Endothelial cell of umbilical vein (primary cell): Measurements from ENCODE around the gene OSTM1. TPM values are rescaled to one million over a fixed set of nuclear protein-coding genes. Genes with fewer than 3 reads are reported as not detected.

Experiments
- BruUV-seq: library from RNA; stranded (reverse); fragments of 400-500 nt; replicated peaks from 2 replicates; lab custom pipeline; 2021; lab: Mats Ljungman, UMichigan
- CTCF ChIA-PET: fragments of 300-600, 350-600 bp; sonication (Branson Sonifier 250); formaldehyde crosslinking; loops from one replicate; lab custom pipeline; 2021; ENCODE audit warnings: antibody characterized with exemption, inconsistent platforms; lab: Charles Lee
- POLR2A ChIA-PET: fragments of 300-600, 350-600 bp; sonication (Branson Sonifier 250); formaldehyde crosslinking; loops from one replicate; lab custom pipeline; 2021; ENCODE audit warnings: antibody characterized with exemption, inconsistent platforms; lab: Charles Lee
- DNase-seq: peaks from one replicate; pipeline ENCODE4 v3.0.0-alpha.2; 2011; ENCODE audit warnings: low read depth, low spot score
- FAIRE-seq: peaks from 2 replicates; lab custom pipeline; 2011; peaks lifted over from hg19 to GRCh38; lab: Jason Lieb, UNC
- H2AFZ ChIP-seq: 2 replicates; pipeline ENCODE4 v1.6.0; 2012; ENCODE audit warnings: low read depth, low read length, control low read depth, inconsistent platforms
- H3K27ac ChIP-seq: 2 replicates; pipeline ENCODE4 v1.5.1; 2011; ENCODE audit warnings: low read depth, mild to moderate bottlenecking, control low read depth, low read length, moderate library complexity; ENCODE audit not compliant: insufficient read depth
- H3K27me3 ChIP-seq, 2 experiments: 2 replicates each; pipeline versions ENCODE4 v1.6.0 to v1.6.1; 2011; ENCODE audit warnings: low read length in 2 of 2, mixed read lengths in 1 of 2; ENCODE audit not compliant: control insufficient read depth in 2 of 2, insufficient read depth in 2 of 2
- H3K36me3 ChIP-seq, 2 experiments: 2 replicates in 1 of 2; 3 replicates in 1 of 2; pipeline ENCODE4 v1.5.1; 2011; ENCODE audit warnings: low read length in 2 of 2, mild to moderate bottlenecking in 1 of 2, moderate library complexity in 1 of 2; ENCODE audit not compliant: control insufficient read depth in 2 of 2, insufficient read depth in 2 of 2; ENCODE audit errors: extremely low read depth in 1 of 2
- H3K4me1 ChIP-seq: 3 replicates; pipeline ENCODE4 v1.5.1; 2011; ENCODE audit warnings: mild to moderate bottlenecking, low read length; ENCODE audit not compliant: control insufficient read depth, insufficient read depth; ENCODE audit errors: extremely low read depth
- H3K4me2 ChIP-seq: 2 replicates; pipeline ENCODE4 v1.6.1; 2011; ENCODE audit warnings: low read length, control low read depth, mixed read lengths; ENCODE audit not compliant: insufficient read depth
- H3K4me3 ChIP-seq, 3 experiments: fragments of 200-600 bp in 1 of 3; sonication (generic), shearing (Covaris generic) in 1 of 3; replicated peaks in 1 of 3; 2 replicates each; pipeline ENCODE4 v1.5.1; 2011 to 2016; ENCODE audit warnings: control low read depth in 3 of 3, low read length in 3 of 3, mild to moderate bottlenecking in 2 of 3, inconsistent platforms in 1 of 3, low read depth in 1 of 3, moderate library complexity in 1 of 3; ENCODE audit not compliant: insufficient read depth in 1 of 3
- H3K79me2 ChIP-seq: 2 replicates; pipeline ENCODE4 v1.6.0; 2012; ENCODE audit warnings: low read length, inconsistent platforms; ENCODE audit not compliant: control insufficient read depth, insufficient read depth
- H3K9ac ChIP-seq: replicated peaks from 2 replicates; pipeline ENCODE3; 2011; ENCODE audit warnings: low read length, control low read depth; ENCODE audit not compliant: insufficient read depth; ENCODE audit errors: extremely low read depth
- H3K9me1 ChIP-seq: replicated peaks from 3 replicates; pipeline ENCODE4 v1.6.0; 2011; ENCODE audit warnings: mild to moderate bottlenecking, low read length; ENCODE audit not compliant: control insufficient read depth, insufficient read depth; ENCODE audit errors: extremely low read depth
- H3K9me3 ChIP-seq: replicated peaks from 2 replicates; pipeline ENCODE4 v1.5.1; 2012; ENCODE audit warnings: low read length, inconsistent platforms; ENCODE audit not compliant: control insufficient read depth, insufficient read depth
- H4K20me1 ChIP-seq: replicated peaks from 2 replicates; pipeline ENCODE3; 2011; ENCODE audit warnings: mild to moderate bottlenecking, low read length; ENCODE audit not compliant: control insufficient read depth, insufficient read depth; ENCODE audit errors: extremely low read depth
- EZH2 ChIP-seq: IDR thresholded peaks from 2 replicates; pipeline ENCODE4 v1.6.1; 2012; ENCODE audit warnings: borderline replicate concordance, low read depth, mild to moderate bottlenecking, moderate library complexity, low read length, inconsistent platforms; ENCODE audit not compliant: severe bottlenecking
- FOS ChIP-seq: IDR thresholded peaks from 2 replicates; pipeline ENCODE4 v1.6.1; 2011; ENCODE audit warnings: mild to moderate bottlenecking, low read length, moderate library complexity, borderline replicate concordance; ENCODE audit not compliant: insufficient read depth
- GATA2 ChIP-seq: IDR thresholded peaks from 2 replicates; pipeline ENCODE4 v1.7.0; 2011; ENCODE audit warnings: low read depth, mild to moderate bottlenecking, moderate library complexity, mixed read lengths, low read length; ENCODE audit not compliant: insufficient read length, insufficient read depth
- JUN ChIP-seq: IDR thresholded peaks from 2 replicates; pipeline ENCODE4 v1.6.1; 2011; ENCODE audit warnings: borderline replicate concordance, low read depth; ENCODE audit not compliant: insufficient read length, insufficient read depth
- MYC ChIP-seq: IDR thresholded peaks from one replicate; pipeline ENCODE4 v1.6.1; 2011; ENCODE audit warnings: mild to moderate bottlenecking, low read depth, low read length
- POLR2A ChIP-seq: IDR thresholded peaks from 2 replicates; pipeline ENCODE4 v1.6.1; 2012; ENCODE audit warnings: low read depth, mild to moderate bottlenecking, control low read depth, low read length
- POLR2AphosphoS5 ChIP-seq: IDR thresholded peaks from 2 replicates; pipeline ENCODE4 v1.6.1; 2012; ENCODE audit warnings: low read depth, mild to moderate bottlenecking, control low read depth, low read length, moderate library complexity; ENCODE audit not compliant: insufficient read depth
- dilution Hi-C: fragments of 300-500 bp; cut with MboI; formaldehyde crosslinking; loops from one replicate; pipeline ENCODE4 v1.15.0; 2019; ENCODE audit warnings: low sequenced_read_pairs; ENCODE audit not compliant: extremely low pct_ligation_motif_present
- intact Hi-C: fragments of 100-400 bp; cut with micrococcal nuclease; formaldehyde crosslinking; loops from one replicate; pipeline ENCODE4 v1.10.0; 2022
- polyA plus RNA-seq, 4 experiments: library from polyadenylated mRNA; depleted of rRNA in 3 of 4; stranded (reverse) in 3 of 4; unstranded in 1 of 4; fragments of >200 nt; gene quantifications; 2 replicates each; pipeline versions ENCODE4 v1.2.1 to v1.2.3, GENCODE V29; 2011 to 2012; ENCODE audit warnings: missing spikeins in 1 of 4
- total RNA-seq: library from RNA; stranded (reverse); gene quantifications from 2 replicates; pipeline ENCODE4 v1.2.3, GENCODE V29; 2021
- TF ChIP-seq, protein P1 (sequence below): IDR thresholded peaks from 2 replicates; pipeline ENCODE4 v1.6.1; 2011; ENCODE audit not compliant: insufficient read depth, insufficient read length
- TF ChIP-seq, protein P2 (sequence below), 2 donors: IDR thresholded peaks; 1 replicate in 1 of 2; 2 replicates in 1 of 2; pipeline ENCODE4 v1.5.1; 2011; ENCODE audit warnings: low read length in 2 of 2, mild to moderate bottlenecking in 2 of 2, moderate library complexity in 2 of 2, control low read depth in 1 of 2, inconsistent platforms in 1 of 2, low read depth in 1 of 2; ENCODE audit not compliant: insufficient read depth in 1 of 2; ENCODE audit errors: extremely low read depth in 1 of 2

OSTM1 gene
- total and polyA plus RNA-seq, 2 donors (not counting 3 experiments of a cell fraction or from before 2014, with no cell fraction given): 23.1 to 26.4 TPM

DNA sequence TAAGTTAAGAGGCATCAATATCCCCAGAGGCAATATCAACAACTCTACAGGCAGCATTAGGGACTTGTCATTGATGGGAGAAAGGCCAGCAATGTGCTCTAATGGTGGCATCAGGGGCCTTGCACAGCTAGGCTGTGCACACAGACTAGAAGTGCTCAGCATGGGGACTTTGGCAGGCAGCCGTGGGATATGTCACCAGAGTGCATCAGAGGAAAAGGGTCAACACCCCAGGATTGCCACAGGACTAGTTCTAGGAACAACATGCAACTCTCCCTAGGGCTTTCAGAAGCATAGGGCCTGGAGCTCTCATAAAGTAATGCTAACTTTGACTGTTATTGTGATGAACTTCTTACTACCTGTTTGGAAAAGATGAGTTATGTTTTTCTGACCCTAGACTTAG, 32.2 kb upstream of the OSTM1 start:
- dilution Hi-C loops (no loop called here), intact Hi-C loops (no loop called here)
- no peak for DNase-seq
- Histone ChIP-seq H3K9me1 (no peaks in the 10 kb centered on the region), H3K9ac (no peak overlapping the region), H3K36me3 (no peaks in the 10 kb centered on the region), H3K4me2 (no peak overlapping the region), H3K4me3 (no peak overlapping the region), H3K9me3 (no peaks in the 10 kb centered on the region), H3K79me2 (no peaks in the 10 kb centered on the region), H4K20me1 (no peaks in the 10 kb centered on the region), H2AFZ (no peak overlapping the region), H3K27ac (no peak overlapping the region), H3K27me3 (peaks cover 15 to 18% of the 10 kb centered on the region in 2 experiments), H3K4me1 (no peaks in the 10 kb centered on the region)
- CTCF ChIA-PET: interaction anchor here (0.8 to 1.1 kb wide), 2 partner anchors 385 to 386 kb away, joined by 3 read pairs; no protein-coding TSS in a partner anchor
- FAIRE-seq: no peak
- POLR2A ChIA-PET: no interaction called here
- TF ChIP-seq, protein P1, sequence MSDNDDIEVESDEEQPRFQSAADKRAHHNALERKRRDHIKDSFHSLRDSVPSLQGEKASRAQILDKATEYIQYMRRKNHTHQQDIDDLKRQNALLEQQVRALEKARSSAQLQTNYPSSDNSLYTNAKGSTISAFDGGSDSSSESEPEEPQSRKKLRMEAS: no peak
- TF ChIP-seq JUN (no peak), GATA2 (no peak), EZH2 (no peak), MYC (no peak), FOS (no peak), POLR2AphosphoS5 (no peak), POLR2A (no peak)
- TF ChIP-seq, protein P2, sequence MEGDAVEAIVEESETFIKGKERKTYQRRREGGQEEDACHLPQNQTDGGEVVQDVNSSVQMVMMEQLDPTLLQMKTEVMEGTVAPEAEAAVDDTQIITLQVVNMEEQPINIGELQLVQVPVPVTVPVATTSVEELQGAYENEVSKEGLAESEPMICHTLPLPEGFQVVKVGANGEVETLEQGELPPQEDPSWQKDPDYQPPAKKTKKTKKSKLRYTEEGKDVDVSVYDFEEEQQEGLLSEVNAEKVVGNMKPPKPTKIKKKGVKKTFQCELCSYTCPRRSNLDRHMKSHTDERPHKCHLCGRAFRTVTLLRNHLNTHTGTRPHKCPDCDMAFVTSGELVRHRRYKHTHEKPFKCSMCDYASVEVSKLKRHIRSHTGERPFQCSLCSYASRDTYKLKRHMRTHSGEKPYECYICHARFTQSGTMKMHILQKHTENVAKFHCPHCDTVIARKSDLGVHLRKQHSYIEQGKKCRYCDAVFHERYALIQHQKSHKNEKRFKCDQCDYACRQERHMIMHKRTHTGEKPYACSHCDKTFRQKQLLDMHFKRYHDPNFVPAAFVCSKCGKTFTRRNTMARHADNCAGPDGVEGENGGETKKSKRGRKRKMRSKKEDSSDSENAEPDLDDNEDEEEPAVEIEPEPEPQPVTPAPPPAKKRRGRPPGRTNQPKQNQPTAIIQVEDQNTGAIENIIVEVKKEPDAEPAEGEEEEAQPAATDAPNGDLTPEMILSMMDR (IDR thresholded peaks at IDR 0.05; ENCODE audit: extremely low read depth in 1 of 2, insufficient read depth in 1 of 2, low read depth in 1 of 2, low read length in 2 of 2): no peak
- no TSS peak for BruUV-seq
